ENCODE results near the gene SERPINA5.

SERPINA5 gene

DNA sequence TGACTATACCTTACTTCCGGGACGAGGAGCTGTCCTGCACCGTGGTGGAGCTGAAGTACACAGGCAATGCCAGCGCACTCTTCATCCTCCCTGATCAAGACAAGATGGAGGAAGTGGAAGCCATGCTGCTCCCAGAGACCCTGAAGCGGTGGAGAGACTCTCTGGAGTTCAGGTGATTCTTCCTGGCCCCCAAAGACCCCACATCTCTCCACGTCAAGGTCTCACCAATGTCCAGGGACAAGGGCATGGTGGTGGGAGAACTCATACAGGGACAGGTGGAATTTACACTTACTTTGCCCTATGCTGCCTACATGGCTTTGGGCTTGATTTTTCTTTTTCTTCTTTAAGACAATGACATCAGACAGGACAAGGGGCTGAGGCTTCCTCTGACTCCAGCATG lies 38.1 kb downstream of the SERPINA5 start:
- H3K4me1 ChIP-seq: no peaks in the 10 kb centered on the region
- no peak overlapping the region for H2AFZ ChIP-seq
- TF ChIP-seq, protein P1, sequence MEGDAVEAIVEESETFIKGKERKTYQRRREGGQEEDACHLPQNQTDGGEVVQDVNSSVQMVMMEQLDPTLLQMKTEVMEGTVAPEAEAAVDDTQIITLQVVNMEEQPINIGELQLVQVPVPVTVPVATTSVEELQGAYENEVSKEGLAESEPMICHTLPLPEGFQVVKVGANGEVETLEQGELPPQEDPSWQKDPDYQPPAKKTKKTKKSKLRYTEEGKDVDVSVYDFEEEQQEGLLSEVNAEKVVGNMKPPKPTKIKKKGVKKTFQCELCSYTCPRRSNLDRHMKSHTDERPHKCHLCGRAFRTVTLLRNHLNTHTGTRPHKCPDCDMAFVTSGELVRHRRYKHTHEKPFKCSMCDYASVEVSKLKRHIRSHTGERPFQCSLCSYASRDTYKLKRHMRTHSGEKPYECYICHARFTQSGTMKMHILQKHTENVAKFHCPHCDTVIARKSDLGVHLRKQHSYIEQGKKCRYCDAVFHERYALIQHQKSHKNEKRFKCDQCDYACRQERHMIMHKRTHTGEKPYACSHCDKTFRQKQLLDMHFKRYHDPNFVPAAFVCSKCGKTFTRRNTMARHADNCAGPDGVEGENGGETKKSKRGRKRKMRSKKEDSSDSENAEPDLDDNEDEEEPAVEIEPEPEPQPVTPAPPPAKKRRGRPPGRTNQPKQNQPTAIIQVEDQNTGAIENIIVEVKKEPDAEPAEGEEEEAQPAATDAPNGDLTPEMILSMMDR (IDR thresholded peaks at IDR 0.05): no peak
- no peak overlapping the region for H3K9ac ChIP-seq
- no peaks in the 10 kb centered on the region for H3K79me2 ChIP-seq
- no peak overlapping the region for H3K27ac ChIP-seq
- no peaks in the 10 kb centered on the region for H3K9me3 ChIP-seq (ENCODE audit: control insufficient read depth, low read length)
- H3K27me3 ChIP-seq (ENCODE audit: control insufficient read depth, insufficient read depth, low read length): no peaks in the 10 kb centered on the region
- no peak overlapping the region for H3K4me2 ChIP-seq (ENCODE audit: low read length)
- H3K4me3 ChIP-seq (ENCODE audit: low read depth, low read length): no peak overlapping the region
- no peaks in the 10 kb centered on the region for H3K36me3 ChIP-seq (ENCODE audit: control insufficient read depth, insufficient read depth, low read length)

DNA sequence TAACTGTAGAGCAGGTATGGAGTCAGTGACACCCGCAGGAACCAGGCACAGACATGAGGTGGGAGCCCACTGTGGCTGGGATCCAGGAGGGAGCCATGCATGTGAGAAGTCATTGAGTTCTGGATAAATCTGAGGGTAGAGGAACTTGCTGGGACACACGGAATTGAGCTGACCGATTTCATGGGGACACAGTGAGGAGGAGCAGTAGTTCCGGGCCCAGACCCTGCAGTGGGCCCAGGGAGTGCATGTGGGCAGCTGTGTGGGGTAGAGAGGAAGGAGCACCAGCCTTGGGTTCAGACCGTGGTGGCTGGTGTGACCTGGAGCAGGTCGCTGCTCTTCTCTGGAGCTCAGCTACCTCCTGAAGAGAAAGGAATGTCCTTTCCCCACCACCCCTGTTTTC lies 39.4 kb downstream of the SERPINA5 start:
- Histone ChIP-seq H2AFZ (no peak overlapping the region), H3K4me1 (no peaks in the 10 kb centered on the region), H3K27me3 (ENCODE audit: control insufficient read depth, insufficient read depth, low read length) (no peaks in the 10 kb centered on the region), H3K9ac (no peak overlapping the region), H3K4me3 (ENCODE audit: low read depth, low read length) (no peak overlapping the region), H3K4me2 (ENCODE audit: low read length) (no peak overlapping the region), H3K9me3 (ENCODE audit: control insufficient read depth, low read length) (no peaks in the 10 kb centered on the region), H3K27ac (no peak overlapping the region), H3K36me3 (ENCODE audit: control insufficient read depth, insufficient read depth, low read length) (no peaks in the 10 kb centered on the region), H3K79me2 (no peaks in the 10 kb centered on the region)
- TF ChIP-seq, protein P1 (IDR thresholded peaks at IDR 0.05): no peak

DNA sequence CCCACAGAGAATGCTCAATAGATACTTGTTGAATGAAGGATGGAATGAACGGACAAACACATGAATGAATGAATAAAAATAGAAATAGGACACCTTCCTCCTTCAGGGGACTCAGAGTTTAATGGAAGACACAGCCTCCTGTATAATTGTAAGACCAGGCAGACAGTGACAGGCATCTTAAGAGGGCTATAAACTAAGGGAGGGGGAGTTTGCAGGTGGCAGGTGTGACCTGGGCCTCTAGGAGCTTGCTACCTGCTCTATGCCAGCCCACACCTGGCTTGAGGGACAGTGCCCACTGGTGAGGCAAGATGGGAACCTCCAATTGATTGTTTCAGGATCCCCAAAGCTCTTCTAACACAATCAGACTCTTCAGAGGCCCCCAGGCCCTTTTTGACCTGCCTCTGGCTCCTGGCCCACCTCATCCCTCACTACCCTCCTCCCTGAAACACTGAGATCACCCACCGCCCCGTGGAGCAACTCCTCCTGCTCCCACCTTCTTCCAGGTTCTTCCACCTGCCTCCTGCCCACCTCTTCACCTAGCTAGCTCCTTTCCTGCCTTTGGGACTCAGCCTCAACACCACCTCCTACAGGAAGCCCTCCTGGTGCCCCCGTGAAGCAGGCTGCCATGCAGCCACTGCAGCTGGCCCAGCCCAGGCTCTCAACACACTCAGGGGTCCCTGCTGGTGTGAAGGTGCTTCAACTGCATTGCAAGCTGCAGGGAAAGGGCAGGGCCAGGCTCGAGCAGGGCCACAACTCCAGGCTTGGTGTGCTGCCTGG lies 40.3 kb downstream of the SERPINA5 start:
- H3K79me2 ChIP-seq: no peaks in the 10 kb centered on the region
- TF ChIP-seq, protein P1 (IDR thresholded peaks at IDR 0.05): no peak

DNA sequence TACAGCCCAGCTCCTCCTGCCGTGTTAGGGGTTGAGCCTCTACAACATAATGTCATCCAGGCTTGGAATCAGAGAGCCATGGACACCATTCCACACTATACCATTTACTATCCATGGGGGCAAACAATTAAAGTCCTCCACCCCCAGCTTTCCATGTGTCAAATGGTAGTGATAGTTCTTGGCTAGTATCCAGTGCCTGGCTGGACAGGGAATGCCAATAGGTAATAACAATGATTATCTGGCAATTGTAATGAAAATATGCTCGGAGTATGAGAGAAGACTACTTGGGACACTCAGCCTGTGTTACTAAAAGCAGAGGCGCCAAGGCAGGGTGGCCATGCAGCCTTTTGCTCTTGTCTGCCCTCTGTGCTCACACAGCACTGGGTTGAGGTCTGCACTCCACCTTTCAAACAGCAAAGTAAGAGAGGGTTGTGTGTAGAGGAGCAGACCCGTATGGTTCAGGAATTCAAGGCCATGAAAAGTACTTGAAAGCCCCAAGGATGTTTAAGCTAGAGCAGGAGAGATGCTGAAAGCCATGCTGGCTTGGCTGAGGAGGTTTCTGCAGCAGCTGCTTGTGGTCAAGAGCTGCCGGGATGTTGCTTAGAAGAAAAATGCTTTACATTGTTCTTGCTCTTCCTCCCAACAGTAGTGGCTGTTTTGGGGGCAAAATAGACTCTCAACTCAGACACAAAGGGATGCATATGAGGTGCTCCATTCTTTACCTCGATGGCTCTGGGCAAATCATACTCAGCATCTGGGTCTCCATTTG lies 41.6 kb downstream of the SERPINA5 start:
- Histone ChIP-seq H3K4me3 (ENCODE audit: low read depth, low read length) (no peak overlapping the region), H3K4me1 (no peaks in the 10 kb centered on the region), H3K36me3 (ENCODE audit: control insufficient read depth, insufficient read depth, low read length) (no peaks in the 10 kb centered on the region), H3K9ac (no peak overlapping the region), H3K4me2 (ENCODE audit: low read length) (no peak overlapping the region), H3K9me3 (ENCODE audit: control insufficient read depth, low read length) (no peaks in the 10 kb centered on the region), H3K79me2 (no peaks in the 10 kb centered on the region), H2AFZ (no peak overlapping the region), H3K27me3 (ENCODE audit: control insufficient read depth, insufficient read depth, low read length) (no peaks in the 10 kb centered on the region), H3K27ac (no peak overlapping the region)
- TF ChIP-seq, protein P1 (IDR thresholded peaks at IDR 0.05): no peak

More for the DNA sequence above, 40.3 kb downstream of the SERPINA5 start:
- Histone ChIP-seq H3K4me1 (no peaks in the 10 kb centered on the region), H3K9ac (no peak overlapping the region), H3K9me3 (ENCODE audit: control insufficient read depth, low read length) (no peaks in the 10 kb centered on the region), H3K27me3 (ENCODE audit: control insufficient read depth, insufficient read depth, low read length) (no peaks in the 10 kb centered on the region), H2AFZ (no peak overlapping the region), H3K4me2 (ENCODE audit: low read length) (no peak overlapping the region), H3K36me3 (ENCODE audit: control insufficient read depth, insufficient read depth, low read length) (no peaks in the 10 kb centered on the region), H3K4me3 (ENCODE audit: low read depth, low read length) (no peak overlapping the region), H3K27ac (no peak overlapping the region)

Measured in parathyroid adenoma (tissue), 2 donors.